Measurements from ENCODE around the gene SMIM23. TPM values are rescaled to one million over a fixed set of nuclear protein-coding genes. Genes with fewer than 3 reads are reported as not detected.

SMIM23 gene
- total RNA-seq, 1 donor from 2014 or later, result not detected

GRCh38 chr5:171794470-171794960 lies 8.9 kb downstream of the SMIM23 start:
- TF ChIP-seq CTCF (IDR thresholded peaks at IDR 0.05) (no peak), EZH2phosphoT487 (IDR thresholded peaks at IDR 0.05) (no peak), EZH2 (IDR thresholded peaks at IDR 0.05) (no peak)
- H3K9me3 Mint-ChIP-seq, result no peaks in the 10 kb centered on the region
- Histone ChIP-seq H3K36me3 (no peaks in the 10 kb centered on the region), H2AFZ (replicated peaks) (no peak overlapping the region), H3K4me2 (no peak overlapping the region), H4K20me1 (ENCODE audit: low read depth) (no peaks in the 10 kb centered on the region), H3K79me2 (ENCODE audit: low read depth) (no peaks in the 10 kb centered on the region), H3K27ac (no peak overlapping the region), H3K4me1 (no peaks in the 10 kb centered on the region), H3K27me3 (no peaks in the 10 kb centered on the region), H3K9me3 (ENCODE audit: low read depth) (no peaks in the 10 kb centered on the region), H3K9ac (no peak overlapping the region), H3K4me3 (no peak overlapping the region), H3F3A (ENCODE audit: low read depth) (no peaks in the 10 kb centered on the region)
- H3K36me3 Mint-ChIP-seq, result no peaks in the 10 kb centered on the region
- H3K4me3 Mint-ChIP-seq, result no peak overlapping the region
- no peak overlapping the region for H3K27ac Mint-ChIP-seq
- peaks cover 9% of the 10 kb centered on the region for H3K27me3 Mint-ChIP-seq (ENCODE audit: insufficient read depth, low read depth)
- DNase-seq (ENCODE audit: low spot score), result no peak
- no peaks in the 10 kb centered on the region for H3K4me1 Mint-ChIP-seq

GRCh38 chr5:171795381-171795780 lies 9.8 kb downstream of the SMIM23 start:
- Histone ChIP-seq H3K4me3 (no peak overlapping the region), H3K4me1 (no peaks in the 10 kb centered on the region), H3K4me2 (no peak overlapping the region), H2AFZ (replicated peaks) (no peak overlapping the region), H3K27ac (no peak overlapping the region), H3K79me2 (ENCODE audit: low read depth) (no peaks in the 10 kb centered on the region), H3K27me3 (no peaks in the 10 kb centered on the region), H3K36me3 (no peaks in the 10 kb centered on the region), H4K20me1 (ENCODE audit: low read depth) (no peaks in the 10 kb centered on the region), H3F3A (ENCODE audit: low read depth) (no peaks in the 10 kb centered on the region), H3K9me3 (ENCODE audit: low read depth) (no peaks in the 10 kb centered on the region), H3K9ac (no peak overlapping the region)
- Mint-ChIP-seq H3K27me3 (ENCODE audit: insufficient read depth, low read depth) (peaks cover 9% of the 10 kb centered on the region), H3K27ac (no peak overlapping the region), H3K4me1 (no peaks in the 10 kb centered on the region), H3K4me3 (no peak overlapping the region), H3K36me3 (no peaks in the 10 kb centered on the region), H3K9me3 (no peaks in the 10 kb centered on the region)
- DNase-seq (ENCODE audit: low spot score), result no peak
- TF ChIP-seq EZH2phosphoT487 (IDR thresholded peaks at IDR 0.05) (no peak), EZH2 (IDR thresholded peaks at IDR 0.05) (no peak), CTCF (IDR thresholded peaks at IDR 0.05) (no peak)

GRCh38 chr5:171796436-171796835 lies 10.8 kb downstream of the SMIM23 start:
- H3K36me3 Mint-ChIP-seq, result no peaks in the 10 kb centered on the region
- Histone ChIP-seq H2AFZ (replicated peaks) (no peak overlapping the region), H3K36me3 (no peaks in the 10 kb centered on the region), H3K4me1 (no peaks in the 10 kb centered on the region), H3K27me3 (no peaks in the 10 kb centered on the region), H3K9me3 (ENCODE audit: low read depth) (no peaks in the 10 kb centered on the region), H3K9ac (no peak overlapping the region), H3K4me3 (no peak overlapping the region), H3K79me2 (ENCODE audit: low read depth) (no peaks in the 10 kb centered on the region), H3F3A (ENCODE audit: low read depth) (no peaks in the 10 kb centered on the region), H4K20me1 (ENCODE audit: low read depth) (no peaks in the 10 kb centered on the region), H3K4me2 (no peak overlapping the region), H3K27ac (no peak overlapping the region)
- H3K9me3 Mint-ChIP-seq, result no peaks in the 10 kb centered on the region
- no peak for TF ChIP-seq CTCF (IDR thresholded peaks at IDR 0.05)
- TF ChIP-seq EZH2phosphoT487 (IDR thresholded peaks at IDR 0.05), result no peak
- TF ChIP-seq EZH2 (IDR thresholded peaks at IDR 0.05), result no peak
- H3K4me1 Mint-ChIP-seq, result no peaks in the 10 kb centered on the region
- DNase-seq (ENCODE audit: low spot score), result no peak
- no peak overlapping the region for H3K4me3 Mint-ChIP-seq
- no peak overlapping the region for H3K27ac Mint-ChIP-seq
- H3K27me3 Mint-ChIP-seq (ENCODE audit: insufficient read depth, low read depth), result peaks cover 9% of the 10 kb centered on the region

Data from neural progenitor cell (in vitro differentiated cells).